AG10803 (cell line): ENCODE results near the gene ZNF235.
A peak's percentile ranks its signal among the peaks of the same experiment; 100 is the strongest.
"Not testable (repeated sequence)": the region's sequence is repeated elsewhere in the genome, so short reads cannot be mapped to it uniquely, and the experiment has no call there.

Experiments used
- DNase-seq: peaks from one replicate; pipeline ENCODE4 v3.0.0; 2010; ENCODE audit warnings: low read depth
- H3K4me3 ChIP-seq: 2 replicates; pipeline ENCODE4 v1.5.1; 2011; ENCODE audit warnings: mild to moderate bottlenecking, low read length, control low read depth
- CTCF ChIP-seq: conservative IDR thresholded peaks from 2 replicates; pipeline ENCODE4 v1.5.1; 2011; ENCODE audit warnings: mild to moderate bottlenecking, low read length, control low read depth, inconsistent platforms

The ZNF235 gene

GRCh38 chr19:44304659-44305193 is at the start of gene ZNF235:
Gene ZNF235 (minus strand): TSS chr19:44305025. CDS start chr19:44303404, 1,621 bp downstream.
- no peak for TF ChIP-seq CTCF
- H3K4me3 ChIP-seq = peak within 1 kb of the TSS; percentile 89
- DNase-seq = peak; percentile 97

- no peak for TF ChIP-seq CTCF
- no peak for DNase-seq
- H3K4me3 ChIP-seq = no peak overlapping the region
Observed at GRCh38 chr19:44346556-44346955, 41.7 kb upstream of the ZNF235 start.

GRCh38 chr19:44345959-44346358 is 41.1 kb upstream of the ZNF235 start:
- TF ChIP-seq CTCF = no peak
- H3K4me3 ChIP-seq = no peak overlapping the region
- no peak for DNase-seq

- no peak for TF ChIP-seq CTCF
- no peak overlapping the region for H3K4me3 ChIP-seq
- no peak for DNase-seq
Observed at GRCh38 chr19:44344255-44344654, 39.4 kb upstream of the ZNF235 start.

GRCh38 chr19:44341794-44342193 is 37.0 kb upstream of the ZNF235 start:
- H3K4me3 ChIP-seq = no peak overlapping the region
- no peak for DNase-seq
- TF ChIP-seq CTCF = no peak

GRCh38 chr19:44334639-44335038 is 29.8 kb upstream of the ZNF235 start:
- H3K4me3 ChIP-seq, DNase-seq: not testable (repeated sequence)

- no peak for TF ChIP-seq CTCF
- DNase-seq = no peak
- no peak overlapping the region for H3K4me3 ChIP-seq
Observed at GRCh38 chr19:44332145-44332544, 27.3 kb upstream of the ZNF235 start.

- no peak for DNase-seq
- H3K4me3 ChIP-seq = no peak overlapping the region
- no peak for TF ChIP-seq CTCF
Observed at GRCh38 chr19:44315883-44316282, 11.1 kb upstream of the ZNF235 start.
